ENCODE measurements around the gene ZNF615. TPM values are rescaled to one million over a fixed set of nuclear protein-coding genes. Genes with fewer than 3 reads are reported as not detected.
"Not testable (repeated sequence)": the region's sequence is repeated elsewhere in the genome, so short reads cannot be mapped to it uniquely, and the experiment has no call there.

ZNF615 gene
- total RNA-seq, 1 experiment from 2014 or later = 11.3 TPM

GRCh38 chr19:52024478-52024877 is 16.5 kb upstream of the ZNF615 start:
- not testable (repeated sequence) for H3K4me3 Mint-ChIP-seq; H3K9me3 ChIP-seq (ENCODE audit: control insufficient read depth, low read depth, low read length)

More at GRCh38 chr19:52024478-52024877, 16.5 kb upstream of the ZNF615 start:
- H2BK5ac ChIP-seq (ENCODE audit: insufficient read length, low read length); H3K27me3 ChIP-seq (ENCODE audit: insufficient read depth, low read length); H3K56ac ChIP-seq (ENCODE audit: insufficient read length, low read depth, low read length); H3K4me1 ChIP-seq (ENCODE audit: insufficient read depth, low read length); H2AK5ac ChIP-seq (ENCODE audit: insufficient read length, low read length); H2BK120ac ChIP-seq (ENCODE audit: low read depth, low read length, poor library complexity, severe bottlenecking); H3K4me2 ChIP-seq (ENCODE audit: insufficient read depth, insufficient read length, low read length); H3K18ac ChIP-seq (ENCODE audit: insufficient read length, low read depth, low read length); H3K79me2 ChIP-seq (ENCODE audit: insufficient read depth, low read length); H3T11ph ChIP-seq (ENCODE audit: low read length); H2BK20ac ChIP-seq (ENCODE audit: low read depth, low read length, poor library complexity, severe bottlenecking); H2BK12ac ChIP-seq (ENCODE audit: insufficient read length, low read depth, low read length); H3K9ac ChIP-seq (ENCODE audit: extremely low read depth, insufficient read length, low read length); H3K27ac ChIP-seq (ENCODE audit: insufficient read length, low read depth, low read length); H4K20me1 ChIP-seq (ENCODE audit: control insufficient read depth, insufficient read depth, insufficient read length); H2BK15ac ChIP-seq (ENCODE audit: low read depth, low read length); H3K14ac ChIP-seq (ENCODE audit: insufficient read depth, low read length); H3K79me1 ChIP-seq (ENCODE audit: insufficient read depth, low read depth, low read length, poor library complexity, severe bottlenecking); H3K27me3 Mint-ChIP-seq (ENCODE audit: low read depth); H3K23ac ChIP-seq (ENCODE audit: insufficient read length, low read depth, low read length); H4K5ac ChIP-seq (ENCODE audit: insufficient read length, low read depth, low read length); H4K8ac ChIP-seq (replicated peaks; ENCODE audit: insufficient read length, low read depth, low read length); H3K27ac Mint-ChIP-seq; H2AFZ ChIP-seq (ENCODE audit: low read length); DNase-seq; H3K23me2 ChIP-seq (ENCODE audit: insufficient read length, low read depth, low read length, poor library complexity, severe bottlenecking); H4K91ac ChIP-seq (ENCODE audit: insufficient read length, low read depth, low read length); H3K4ac ChIP-seq (ENCODE audit: low read depth, low read length): not testable (repeated sequence)
- peaks cover 62 to 76% (median 71%) of the 10 kb centered on the region in 3 experiments for H3K36me3 Mint-ChIP-seq (ENCODE audit: insufficient read depth in 1 of 3, low read depth in 3 of 3)
- peaks cover 15% of the 10 kb centered on the region in 2 experiments for H3K4me1 Mint-ChIP-seq
- peaks cover 7 to 34% of the 10 kb centered on the region in 2 experiments; a peak in 4 of 5 replicates for H3K9me3 Mint-ChIP-seq
- no CpG with 5 or more reads among the region's 4 CpGs for WGBS (ENCODE audit: extremely low coverage, insufficient read length, low lambda C conversion rate)

Measured in H9 (cell line).